ENCODE measurements around the gene PRUNE2. TPM values are rescaled to one million over a fixed set of nuclear protein-coding genes. Genes with fewer than 3 reads are reported as not detected.

PRUNE2 gene
- polyA plus RNA-seq, 1 of the 3 experiments (the other 2 are of a cell fraction): 13.0 TPM

- H3K9me2 ChIP-seq: no peaks in the 10 kb centered on the region
- no peak for DNase-seq
- no peaks in the 10 kb centered on the region for H3K9me3 ChIP-seq
- no peak overlapping the region for H2AFZ ChIP-seq (ENCODE audit: low read depth)
- ChIA-PET CTCF (no interaction called here), POLR2A (no interaction called here)
- no peak overlapping the region for H3K4me3 ChIP-seq (ENCODE audit: low read depth in 2 of 2, low read length in 1 of 2)
- no peak overlapping the region for H3K4me2 ChIP-seq
- no peaks in the 10 kb centered on the region for H4K20me1 ChIP-seq (ENCODE audit: insufficient read depth)
- H3K9ac ChIP-seq: no peak overlapping the region
- no peaks in the 10 kb centered on the region for H3K4me1 ChIP-seq (ENCODE audit: control insufficient read depth in 1 of 2, insufficient read depth in 2 of 2, low read depth in 1 of 2, low read length in 1 of 2)
- peaks cover 8% of the 10 kb centered on the region; the same call in 1 of the 2 replicates for H3K27me3 ChIP-seq (ENCODE audit: insufficient read depth)
- no peaks in the 10 kb centered on the region for H3K79me2 ChIP-seq (ENCODE audit: insufficient read depth)
- no peak for TF ChIP-seq GABPA (IDR thresholded peaks at IDR 0.05; ENCODE audit: low read depth)
- TF ChIP-seq FOXM1 (IDR thresholded peaks at IDR 0.05; ENCODE audit: low read depth): no peak
- no peak for TF ChIP-seq NRF1 (IDR thresholded peaks at IDR 0.05; ENCODE audit: low read depth, low read length)
- TF ChIP-seq, protein P1, sequence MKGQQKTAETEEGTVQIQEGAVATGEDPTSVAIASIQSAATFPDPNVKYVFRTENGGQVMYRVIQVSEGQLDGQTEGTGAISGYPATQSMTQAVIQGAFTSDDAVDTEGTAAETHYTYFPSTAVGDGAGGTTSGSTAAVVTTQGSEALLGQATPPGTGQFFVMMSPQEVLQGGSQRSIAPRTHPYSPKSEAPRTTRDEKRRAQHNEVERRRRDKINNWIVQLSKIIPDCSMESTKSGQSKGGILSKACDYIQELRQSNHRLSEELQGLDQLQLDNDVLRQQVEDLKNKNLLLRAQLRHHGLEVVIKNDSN (IDR thresholded peaks at IDR 0.05; ENCODE audit: borderline replicate concordance, low read depth): no peak
- no peak for TF ChIP-seq GATA2 (CRISPR knock-in tag; IDR thresholded peaks at IDR 0.05)
- TF ChIP-seq, protein P2, sequence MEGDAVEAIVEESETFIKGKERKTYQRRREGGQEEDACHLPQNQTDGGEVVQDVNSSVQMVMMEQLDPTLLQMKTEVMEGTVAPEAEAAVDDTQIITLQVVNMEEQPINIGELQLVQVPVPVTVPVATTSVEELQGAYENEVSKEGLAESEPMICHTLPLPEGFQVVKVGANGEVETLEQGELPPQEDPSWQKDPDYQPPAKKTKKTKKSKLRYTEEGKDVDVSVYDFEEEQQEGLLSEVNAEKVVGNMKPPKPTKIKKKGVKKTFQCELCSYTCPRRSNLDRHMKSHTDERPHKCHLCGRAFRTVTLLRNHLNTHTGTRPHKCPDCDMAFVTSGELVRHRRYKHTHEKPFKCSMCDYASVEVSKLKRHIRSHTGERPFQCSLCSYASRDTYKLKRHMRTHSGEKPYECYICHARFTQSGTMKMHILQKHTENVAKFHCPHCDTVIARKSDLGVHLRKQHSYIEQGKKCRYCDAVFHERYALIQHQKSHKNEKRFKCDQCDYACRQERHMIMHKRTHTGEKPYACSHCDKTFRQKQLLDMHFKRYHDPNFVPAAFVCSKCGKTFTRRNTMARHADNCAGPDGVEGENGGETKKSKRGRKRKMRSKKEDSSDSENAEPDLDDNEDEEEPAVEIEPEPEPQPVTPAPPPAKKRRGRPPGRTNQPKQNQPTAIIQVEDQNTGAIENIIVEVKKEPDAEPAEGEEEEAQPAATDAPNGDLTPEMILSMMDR (IDR thresholded peaks at IDR 0.05): no peak
- no peak for TF ChIP-seq IRF3 (IDR thresholded peaks at IDR 0.05; ENCODE audit: low read depth, low read length)
- no peak for TF ChIP-seq ELF1 (IDR thresholded peaks at IDR 0.05)
- H3F3A ChIP-seq (replicated peaks; ENCODE audit: insufficient read depth): no peaks in the 10 kb centered on the region
- H3K27ac ChIP-seq (ENCODE audit: low read depth in 2 of 2, low read length in 1 of 2): no peak overlapping the region
- WGBS (ENCODE audit: low lambda C conversion rate): 7% methylated on average over 4 of the region's 4 CpGs
- H3K36me3 ChIP-seq (replicated peaks in 1 of 2; ENCODE audit: control insufficient read depth in 1 of 2, insufficient read depth in 2 of 2, low read length in 1 of 2): no peaks in the 10 kb centered on the region
Observed at GRCh38 chr9:76618762-76619161, 287.2 kb downstream of the PRUNE2 start.

- Histone ChIP-seq H3K4me2 (no peak overlapping the region), H3K79me2 (ENCODE audit: insufficient read depth) (no peaks in the 10 kb centered on the region), H3F3A (replicated peaks; ENCODE audit: insufficient read depth) (no peaks in the 10 kb centered on the region), H3K4me1 (ENCODE audit: control insufficient read depth in 1 of 2, insufficient read depth in 2 of 2, low read depth in 1 of 2, low read length in 1 of 2) (no peaks in the 10 kb centered on the region), H3K9me2 (no peaks in the 10 kb centered on the region), H3K27ac (ENCODE audit: low read depth in 2 of 2, low read length in 1 of 2) (no peak overlapping the region), H3K36me3 (replicated peaks in 1 of 2; ENCODE audit: control insufficient read depth in 1 of 2, insufficient read depth in 2 of 2, low read length in 1 of 2) (no peaks in the 10 kb centered on the region), H3K27me3 (ENCODE audit: insufficient read depth) (peaks cover 8% of the 10 kb centered on the region; the same call in 1 of the 2 replicates), H3K9me3 (no peaks in the 10 kb centered on the region), H3K9ac (no peak overlapping the region), H4K20me1 (ENCODE audit: insufficient read depth) (no peaks in the 10 kb centered on the region), H3K4me3 (ENCODE audit: low read depth in 2 of 2, low read length in 1 of 2) (no peak overlapping the region), H2AFZ (ENCODE audit: low read depth) (no peak overlapping the region)
- WGBS (ENCODE audit: low lambda C conversion rate): 9% methylated on average over 3 of the region's 3 CpGs
- POLR2A ChIA-PET: no interaction called here
- CTCF ChIA-PET: no interaction called here
- DNase-seq: no peak
- TF ChIP-seq SIN3A (IDR thresholded peaks at IDR 0.05; ENCODE audit: borderline replicate concordance, low read depth, low read length): no peak
- TF ChIP-seq YY1 (IDR thresholded peaks at IDR 0.05; ENCODE audit: low read depth): no peak
- TF ChIP-seq, protein P3, sequence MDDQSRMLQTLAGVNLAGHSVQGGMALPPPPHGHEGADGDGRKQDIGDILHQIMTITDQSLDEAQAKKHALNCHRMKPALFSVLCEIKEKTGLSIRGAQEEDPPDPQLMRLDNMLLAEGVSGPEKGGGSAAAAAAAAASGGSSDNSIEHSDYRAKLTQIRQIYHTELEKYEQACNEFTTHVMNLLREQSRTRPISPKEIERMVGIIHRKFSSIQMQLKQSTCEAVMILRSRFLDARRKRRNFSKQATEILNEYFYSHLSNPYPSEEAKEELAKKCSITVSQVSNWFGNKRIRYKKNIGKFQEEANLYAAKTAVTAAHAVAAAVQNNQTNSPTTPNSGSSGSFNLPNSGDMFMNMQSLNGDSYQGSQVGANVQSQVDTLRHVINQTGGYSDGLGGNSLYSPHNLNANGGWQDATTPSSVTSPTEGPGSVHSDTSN (IDR thresholded peaks at IDR 0.05): no peak
- TF ChIP-seq TEAD4 (IDR thresholded peaks at IDR 0.05; ENCODE audit: borderline replicate concordance, insufficient read depth): no peak
- TF ChIP-seq FOXJ3 (CRISPR knock-in tag; IDR thresholded peaks at IDR 0.05): no peak
- TF ChIP-seq REST (IDR thresholded peaks at IDR 0.05; ENCODE audit: low read depth, low read length): no peak
- TF ChIP-seq FOXM1 (IDR thresholded peaks at IDR 0.05; ENCODE audit: low read depth): no peak
- no peak for TF ChIP-seq EZH2phosphoT487 (IDR thresholded peaks at IDR 0.05; ENCODE audit: borderline replicate concordance, low read depth)
- TF ChIP-seq ELF1 (IDR thresholded peaks at IDR 0.05): no peak
- no peak for TF ChIP-seq POLR2AphosphoS5 (IDR thresholded peaks at IDR 0.05; ENCODE audit: low read depth, low read length)
- TF ChIP-seq, protein P1 (IDR thresholded peaks at IDR 0.05; ENCODE audit: borderline replicate concordance, low read depth): no peak
- TF ChIP-seq NRF1 (IDR thresholded peaks at IDR 0.05; ENCODE audit: low read depth, low read length): no peak
- TF ChIP-seq JUND (IDR thresholded peaks at IDR 0.05): no peak
- no peak for TF ChIP-seq FOSL2 (IDR thresholded peaks at IDR 0.05; ENCODE audit: borderline replicate concordance, low read depth)
Observed at GRCh38 chr9:76617497-76618175, 288.3 kb downstream of the PRUNE2 start.
